PC-9 (cell line): ENCODE data around the gene MPI. TPM values are rescaled to one million over a fixed set of nuclear protein-coding genes. Genes with fewer than 3 reads are reported as not detected.

Experiments
- BruUV-seq: library from RNA; stranded (reverse); fragments of 400-500 nt; replicated peaks from 2 replicates; lab custom pipeline; 2021; lab: Mats Ljungman, UMichigan
- CTCF ChIA-PET: fragments of 300-600 bp; sonication (Branson Sonifier 250); formaldehyde crosslinking; loops from one replicate; lab custom pipeline; 2022; ENCODE audit warnings: antibody characterized with exemption; lab: Charles Lee
- POLR2A ChIA-PET: fragments of 300-600 bp; sonication (Branson Sonifier 250); formaldehyde crosslinking; loops from one replicate; lab custom pipeline; 2022; ENCODE audit warnings: antibody characterized with exemption; ENCODE audit not compliant: unreplicated experiment; lab: Charles Lee
- DNase-seq, 2 experiments: peaks; one replicate each; pipeline versions ENCODE4 v3.0.0 to v3.0.0-alpha.2; 2015 to 2022; ENCODE audit warnings: mixed read lengths in 1 of 2
- H2AFZ ChIP-seq: fragments of 200-600 bp; sonication (generic); 2 replicates; pipeline ENCODE4 v1.8.1; 2017; ENCODE audit warnings: antibody characterized with exemption
- H3F3A ChIP-seq: fragments of 200-600 bp; sonication (generic); 2 replicates; pipeline ENCODE4 v1.8.1; 2017; ENCODE audit warnings: antibody characterized with exemption, mild to moderate bottlenecking, low read depth; ENCODE audit not compliant: insufficient read depth
- H3K27ac ChIP-seq: fragments of 200-600 bp; sonication (generic); 2 replicates; pipeline ENCODE4 v1.6.1; 2016; ENCODE audit warnings: mixed run types
- H3K27me3 ChIP-seq: fragments of 200-600 bp; sonication (generic); 2 replicates; pipeline ENCODE4 v1.6.1; 2016; ENCODE audit warnings: low read depth, mixed run types; ENCODE audit not compliant: insufficient read depth
- H3K36me3 ChIP-seq: fragments of 200-600 bp; sonication (generic); 2 replicates; pipeline ENCODE4 v1.6.1; 2016; ENCODE audit warnings: low read depth, mixed run types
- H3K4me1 ChIP-seq: fragments of 200-600 bp; sonication (generic); replicated peaks from 2 replicates; pipeline ENCODE4 v1.6.1; 2016; ENCODE audit warnings: mixed run types; ENCODE audit not compliant: insufficient read depth
- H3K4me2 ChIP-seq: fragments of 200-600 bp; sonication (generic); 2 replicates; pipeline ENCODE4 v1.6.1; 2017; ENCODE audit warnings: mixed run types
- H3K4me3 ChIP-seq: fragments of 200-600 bp; sonication (generic); 2 replicates; pipeline ENCODE4 v1.6.1; 2016; ENCODE audit warnings: mixed run types
- H3K79me2 ChIP-seq: fragments of 200-600 bp; sonication (generic); 2 replicates; pipeline ENCODE4 v1.6.1; 2017; ENCODE audit warnings: low read depth, mixed run types
- H3K9me2 ChIP-seq: fragments of 200-600 bp; sonication (generic); 2 replicates; pipeline ENCODE4 v1.8.1; 2017; ENCODE audit warnings: mild to moderate bottlenecking; ENCODE audit not compliant: insufficient read depth
- H3K9me3 ChIP-seq: fragments of 200-600 bp; sonication (generic); 2 replicates; pipeline ENCODE4 v1.8.1; 2016; ENCODE audit warnings: low read depth; ENCODE audit not compliant: insufficient read depth
- H4K20me1 ChIP-seq: fragments of 200-600 bp; sonication (generic); 2 replicates; pipeline ENCODE4 v1.8.1; 2017; ENCODE audit not compliant: insufficient read depth
- CTCF ChIP-seq: fragments of 200-600 bp; sonication (generic); conservative IDR thresholded peaks from 2 replicates; pipeline ENCODE4 v1.6.1; 2017; ENCODE audit warnings: mixed run types, antibody characterized with exemption, mild to moderate bottlenecking, moderate library complexity
- EZH2 ChIP-seq: fragments of 200-600 bp; sonication (generic); IDR thresholded peaks from 2 replicates; pipeline ENCODE4 v1.8.0; 2017; ENCODE audit warnings: antibody characterized with exemption, low read depth
- intact Hi-C: fragments of 100-400 bp; cut with micrococcal nuclease; formaldehyde crosslinking; loops from one replicate; pipeline ENCODE4 v1.10.0; 2022; ENCODE audit not compliant: unreplicated experiment
- total RNA-seq: library from RNA; stranded (reverse); gene quantifications from 2 replicates; pipeline ENCODE4 v1.2.3, GENCODE V29; 2021

Gene MPI
- total RNA-seq, 1 experiment from 2014 or later, result 22.5 TPM

GRCh38 chr15:74865316-74865715, 24.5 kb upstream of the MPI start:
- Histone ChIP-seq H3F3A (peaks cover 30% of the 10 kb centered on the region), H3K27me3 (no peaks in the 10 kb centered on the region), H3K9me2 (no peaks in the 10 kb centered on the region), H3K4me2 (peak overlapping the region; percentile 66), H3K4me3 (no peak overlapping the region), H3K9me3 (no peaks in the 10 kb centered on the region), H4K20me1 (peaks cover 45% of the 10 kb centered on the region), H3K79me2 (peaks cover 61% of the 10 kb centered on the region), H2AFZ (no peak overlapping the region), H3K36me3 (no peaks in the 10 kb centered on the region), H3K27ac (peak overlapping the region; percentile 49; the same call in 1 of the 2 replicates), H3K4me1 (peaks cover 59% of the 10 kb centered on the region)
- intact Hi-C loops, result no loop called here
- DNase-seq, result no peak
- ChIA-PET POLR2A (interaction anchor here (0.6 to 0.8 kb wide), 4 partner anchors 92 to 787 kb away, joined by 3 to 40 read pairs (median 12); no protein-coding TSS in a partner anchor), CTCF (interaction anchor here (0.7 kb wide), 1 partner anchor 417 kb away, joined by 3 read pairs; no protein-coding TSS in a partner anchor)
- TF ChIP-seq CTCF, result no peak
- BruUV-seq, result no TSS peak

- BruUV-seq, result no TSS peak
- POLR2A ChIA-PET, result interaction anchor here (0.8 kb wide), 1 partner anchor 93 kb away, joined by 20 read pairs; no protein-coding TSS in a partner anchor
These were observed 23.8 kb upstream of the MPI start for GRCh38 chr15:74866090-74866489.

GRCh38 chr15:74867466-74868038, 22.3 kb upstream of the MPI start:
- no peak overlapping the region for H3K4me3 ChIP-seq
- peaks cover 78% of the 10 kb centered on the region for H3K79me2 ChIP-seq
- H3K9me3 ChIP-seq, result no peaks in the 10 kb centered on the region
- peaks cover 41% of the 10 kb centered on the region for H3F3A ChIP-seq
- H3K4me2 ChIP-seq, result no peak overlapping the region
- H3K27ac ChIP-seq, result no peak overlapping the region
- intact Hi-C loops, result no loop called here
- no peak for DNase-seq
- no peaks in the 10 kb centered on the region for H3K27me3 ChIP-seq
- peaks cover 48% of the 10 kb centered on the region for H4K20me1 ChIP-seq
- no peaks in the 10 kb centered on the region for H3K36me3 ChIP-seq
- TF ChIP-seq EZH2, result no peak
- TF ChIP-seq CTCF, result no peak
- no peaks in the 10 kb centered on the region for H3K9me2 ChIP-seq
- ChIA-PET POLR2A (no interaction called here), CTCF (no interaction called here)
- H3K4me1 ChIP-seq, result peaks cover 79% of the 10 kb centered on the region
- no peak overlapping the region for H2AFZ ChIP-seq
- BruUV-seq, result no TSS peak

More at GRCh38 chr15:74866090-74866489, 23.8 kb upstream of the MPI start:
- H3K4me3 ChIP-seq, result no peak overlapping the region
- no peaks in the 10 kb centered on the region for H3K36me3 ChIP-seq
- DNase-seq, result peak; percentile 46 to 71
- intact Hi-C loops, result no loop called here
- H3K4me2 ChIP-seq, result peak overlapping the region; percentile 66
- H2AFZ ChIP-seq, result no peak overlapping the region
- H3K79me2 ChIP-seq, result peaks cover 69% of the 10 kb centered on the region
- H3K4me1 ChIP-seq, result peaks cover 67% of the 10 kb centered on the region
- CTCF ChIA-PET, result interaction anchor here (0.6 kb wide), 1 partner anchor 40 kb away, joined by 5 read pairs; no protein-coding TSS in a partner anchor
- peak overlapping the region; percentile 49; the same call in 1 of the 2 replicates for H3K27ac ChIP-seq
- TF ChIP-seq EZH2 (no peak), CTCF (no peak)
- peaks cover 34% of the 10 kb centered on the region for H3F3A ChIP-seq
- H3K9me3 ChIP-seq, result no peaks in the 10 kb centered on the region
- H3K9me2 ChIP-seq, result no peaks in the 10 kb centered on the region
- H3K27me3 ChIP-seq, result no peaks in the 10 kb centered on the region
- peaks cover 45% of the 10 kb centered on the region for H4K20me1 ChIP-seq
